Suppressor macrophage (primary cell): ENCODE results near the gene ACOT7.
"Not testable (repeated sequence)": the region's sequence is repeated elsewhere in the genome, so short reads cannot be mapped to it uniquely, and the experiment has no call there.

Experiments used
- DNase-seq, 4 experiments: peaks; one replicate each; pipeline ENCODE4 v3.0.0-alpha.2; 2020 to 2022

The ACOT7 gene

DNA sequence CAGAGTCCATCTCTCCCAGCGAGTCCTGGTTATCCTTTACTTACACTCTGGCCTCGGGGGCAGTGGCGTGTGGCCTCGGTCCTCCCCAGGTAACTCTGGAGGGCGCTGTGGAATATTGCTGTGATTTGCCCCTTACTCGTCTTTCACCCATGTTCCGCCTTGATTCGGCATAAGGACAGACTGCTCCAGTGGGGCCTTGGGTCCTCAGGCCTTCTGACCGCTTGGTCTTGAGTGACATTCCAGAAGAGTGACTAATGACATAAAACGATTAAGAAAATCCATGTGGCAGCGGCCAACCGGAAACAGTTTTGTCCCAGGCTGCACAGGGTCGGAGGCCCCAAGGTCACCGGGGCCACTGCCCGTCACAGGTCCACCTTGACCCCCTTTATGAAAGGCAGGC lies 168.8 kb downstream of the ACOT7 start:
- DNase-seq, result no peak

DNA sequence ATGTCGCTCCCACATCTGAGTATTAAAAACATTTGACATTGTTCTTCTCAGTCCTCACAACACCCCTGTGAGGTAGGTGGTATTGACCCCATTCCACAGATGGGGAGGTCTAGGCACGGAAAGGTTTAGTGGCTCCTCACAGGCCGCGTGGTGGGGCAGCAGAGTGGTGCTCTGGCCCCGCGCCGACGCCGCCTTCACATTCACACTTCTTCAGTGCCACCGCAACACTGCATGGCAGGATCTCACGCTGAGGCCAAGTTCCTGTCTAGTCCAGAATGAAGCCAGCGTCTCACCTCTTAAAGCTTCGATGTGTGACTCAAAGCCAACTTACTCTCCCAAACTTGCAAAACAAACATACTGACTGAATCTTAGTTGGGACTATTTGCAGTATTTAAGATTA lies 169.9 kb downstream of the ACOT7 start:
- no peak for DNase-seq

DNA sequence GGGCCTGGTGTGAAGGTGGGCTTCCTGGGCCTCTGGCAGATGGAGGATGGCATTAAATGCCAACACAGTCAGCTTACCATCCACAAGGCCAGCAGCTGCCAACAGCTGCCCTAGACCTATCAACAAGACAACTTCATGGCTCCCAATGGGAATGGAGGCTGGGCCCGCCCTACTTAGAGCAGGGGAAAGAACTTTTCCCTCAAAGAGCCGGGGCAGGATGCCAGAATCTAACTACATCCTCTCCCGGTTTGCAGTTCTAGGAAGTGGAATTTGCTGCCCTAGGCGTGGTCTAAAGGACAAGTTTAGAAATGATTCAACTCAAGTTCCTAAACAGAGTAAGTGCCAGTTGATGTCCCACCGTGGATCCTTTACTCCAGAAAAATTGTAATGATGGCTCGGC lies 170.9 kb downstream of the ACOT7 start:
- DNase-seq, result no peak

DNA sequence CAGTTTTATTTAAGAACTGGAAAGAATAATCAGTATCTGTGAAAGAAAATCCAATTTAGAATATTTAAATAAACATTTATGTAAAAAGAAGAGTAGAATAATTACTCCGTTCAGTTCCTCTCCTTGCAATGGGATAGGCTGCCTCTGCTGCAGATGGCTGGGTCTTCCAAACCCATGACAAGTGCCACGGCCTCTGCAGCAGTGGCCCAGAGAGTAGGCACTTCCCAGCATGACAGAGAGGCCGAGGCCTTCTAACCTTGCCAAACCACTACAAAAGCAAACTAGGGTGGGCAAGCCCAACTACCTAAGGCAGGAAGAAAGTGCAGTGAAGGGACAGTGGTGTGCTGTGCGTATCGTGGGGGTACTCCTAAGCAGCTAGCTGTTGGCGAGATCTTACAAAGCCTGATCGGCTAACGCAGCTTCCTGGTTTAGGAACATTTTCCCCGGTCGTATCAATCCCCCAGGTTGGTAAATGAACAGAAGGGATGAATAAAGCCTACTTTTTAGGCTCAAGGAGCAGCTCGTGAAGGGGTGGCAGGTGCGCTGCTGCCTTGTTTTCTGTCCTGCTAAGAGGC lies 172.3 kb downstream of the ACOT7 start:
- no peak for DNase-seq

DNA sequence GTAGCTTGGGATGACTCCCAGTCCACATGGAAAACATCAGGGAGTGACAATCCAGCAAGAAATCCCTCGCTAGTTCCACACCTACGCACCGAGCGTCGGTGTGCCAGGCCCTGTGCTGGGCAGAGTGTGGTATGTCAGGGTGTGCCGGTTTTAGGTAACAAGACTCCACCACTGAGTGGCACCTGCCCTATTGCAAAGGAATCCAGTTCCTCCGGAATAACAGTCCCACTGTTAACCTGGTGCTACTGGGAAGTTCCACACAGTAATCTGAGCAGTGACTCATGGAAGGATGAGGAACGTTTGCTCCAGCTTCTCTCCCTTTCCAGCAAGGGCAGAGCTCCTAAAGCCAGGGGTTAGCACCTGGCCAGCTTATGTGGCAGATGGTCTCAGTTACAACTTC lies 173.3 kb downstream of the ACOT7 start:
- DNase-seq, result no peak

DNA sequence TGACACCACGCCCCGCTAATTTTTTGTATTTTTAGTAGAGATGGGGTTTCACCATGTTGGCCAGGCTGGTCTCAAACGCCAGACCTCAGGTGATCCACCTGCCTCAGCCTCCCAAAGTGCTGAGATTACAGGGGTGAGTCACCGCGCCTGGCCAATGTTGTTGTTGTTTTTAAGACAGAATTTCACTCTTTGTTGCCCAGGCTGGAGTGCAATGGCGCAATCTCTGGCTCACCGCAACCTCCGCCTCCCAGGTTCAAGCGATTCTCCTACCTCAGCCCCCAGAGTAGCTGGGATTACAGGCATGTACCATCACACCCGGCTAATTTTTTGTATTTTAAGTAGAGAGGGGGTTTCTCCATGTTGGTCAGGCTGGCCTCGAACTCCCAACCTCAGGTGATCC lies 173.9 kb downstream of the ACOT7 start:
- DNase-seq, result not testable (repeated sequence)

DNA sequence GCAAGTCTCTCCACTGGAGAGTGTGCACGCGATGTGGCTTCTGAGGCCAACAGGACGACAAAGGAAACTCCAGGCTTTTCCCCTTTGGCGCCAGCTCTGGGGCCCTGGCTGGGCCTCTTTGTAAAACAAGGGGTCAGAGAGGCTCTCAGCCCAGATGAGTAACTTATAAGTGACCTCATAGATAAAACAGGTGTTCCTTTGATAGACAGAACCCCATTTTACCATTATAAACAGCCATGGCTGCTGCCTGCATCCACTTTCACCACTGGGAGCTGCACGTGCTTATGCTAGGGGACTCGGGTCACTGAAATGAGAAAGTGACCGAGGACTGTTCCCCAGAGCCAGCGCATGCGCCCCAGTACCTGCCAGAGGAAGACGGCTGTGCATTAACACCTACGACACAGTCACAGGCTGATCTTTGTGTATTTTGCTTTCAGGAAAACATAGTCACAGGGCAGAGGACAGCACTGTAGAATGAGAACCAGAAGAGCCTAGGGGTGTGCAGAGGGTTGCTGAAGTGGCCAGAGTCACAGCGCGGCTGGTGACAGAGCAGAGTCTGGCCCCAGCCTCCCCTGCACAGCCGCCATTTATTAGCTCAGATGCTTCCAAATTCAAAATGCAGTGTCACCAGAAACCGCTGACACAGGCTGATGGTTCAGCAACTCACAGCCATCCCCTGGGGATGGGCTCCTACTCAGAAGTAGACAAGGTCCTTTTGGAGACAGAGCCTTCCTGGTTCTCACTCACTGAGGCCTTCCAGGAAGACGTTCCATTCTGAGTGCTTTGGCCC lies 175.0 kb downstream of the ACOT7 start:
- DNase-seq, result no peak
